Inferior parietal cortex (tissue), 1 donor: ENCODE data around the gene VIM.
"Not testable (repeated sequence)": the region's sequence is repeated elsewhere in the genome, so short reads cannot be mapped to it uniquely, and the experiment has no call there.

Source experiments
- DNase-seq: peaks from one replicate; pipeline ENCODE4 v3.0.0-alpha.2; 2016; ENCODE audit errors: extremely low spot score

VIM gene

DNA sequence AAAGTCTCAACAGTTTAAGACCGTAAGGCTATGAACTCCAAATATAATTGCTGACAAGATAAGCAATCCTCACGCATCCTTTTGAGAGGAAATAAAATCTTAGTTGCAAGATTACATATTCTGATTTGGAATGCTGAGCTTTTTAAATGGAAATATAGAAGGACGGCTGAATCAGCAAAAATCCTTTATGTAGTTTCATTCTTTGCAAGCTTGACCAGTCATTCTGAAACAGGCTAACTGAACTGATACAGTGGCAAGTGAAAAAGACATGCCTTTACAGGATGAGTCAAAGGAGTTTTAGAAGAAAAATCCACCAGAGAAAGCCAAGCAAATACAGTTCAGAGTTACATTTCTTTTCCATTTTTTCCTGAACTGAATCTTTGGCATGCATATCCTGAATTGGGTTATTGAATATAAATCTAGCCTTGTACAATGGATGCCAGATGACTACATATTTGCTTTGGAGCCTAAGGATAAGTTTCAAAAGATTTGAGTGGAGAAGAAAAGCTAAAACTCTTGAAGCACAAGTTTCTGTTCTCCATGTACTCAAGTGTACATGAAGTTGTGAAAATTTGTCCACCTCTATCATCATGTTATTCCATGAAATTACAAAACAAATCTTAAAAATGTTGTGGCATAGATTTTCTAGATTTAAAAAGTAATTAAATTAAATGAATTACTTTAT lies 4.4 kb downstream of the VIM start:
- DNase-seq, result no peak

DNA sequence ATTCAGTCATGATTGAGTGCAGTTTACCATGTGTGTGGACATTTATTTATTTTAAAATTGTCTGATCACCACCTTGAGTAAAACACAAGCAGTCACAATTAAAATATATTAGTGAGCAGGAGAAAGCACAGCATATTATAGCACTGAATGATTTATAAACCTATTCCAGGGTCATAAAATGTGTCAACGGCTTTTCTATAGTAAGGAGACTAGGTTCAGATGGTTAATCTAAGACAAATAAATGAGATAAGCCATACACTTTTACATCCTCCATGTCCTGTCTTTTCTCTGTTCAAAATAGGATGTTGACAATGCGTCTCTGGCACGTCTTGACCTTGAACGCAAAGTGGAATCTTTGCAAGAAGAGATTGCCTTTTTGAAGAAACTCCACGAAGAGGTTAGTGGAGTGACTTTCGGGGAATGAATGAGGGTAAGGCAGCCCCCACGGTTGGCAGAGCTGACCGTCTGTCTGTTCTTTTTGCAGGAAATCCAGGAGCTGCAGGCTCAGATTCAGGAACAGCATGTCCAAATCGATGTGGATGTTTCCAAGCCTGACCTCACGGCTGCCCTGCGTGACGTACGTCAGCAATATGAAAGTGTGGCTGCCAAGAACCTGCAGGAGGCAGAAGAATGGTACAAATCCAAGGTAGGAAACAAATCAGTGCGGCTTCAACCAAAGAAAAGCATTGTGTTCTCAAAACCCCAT lies 5.4 kb downstream of the VIM start:
- no peak for DNase-seq

DNA sequence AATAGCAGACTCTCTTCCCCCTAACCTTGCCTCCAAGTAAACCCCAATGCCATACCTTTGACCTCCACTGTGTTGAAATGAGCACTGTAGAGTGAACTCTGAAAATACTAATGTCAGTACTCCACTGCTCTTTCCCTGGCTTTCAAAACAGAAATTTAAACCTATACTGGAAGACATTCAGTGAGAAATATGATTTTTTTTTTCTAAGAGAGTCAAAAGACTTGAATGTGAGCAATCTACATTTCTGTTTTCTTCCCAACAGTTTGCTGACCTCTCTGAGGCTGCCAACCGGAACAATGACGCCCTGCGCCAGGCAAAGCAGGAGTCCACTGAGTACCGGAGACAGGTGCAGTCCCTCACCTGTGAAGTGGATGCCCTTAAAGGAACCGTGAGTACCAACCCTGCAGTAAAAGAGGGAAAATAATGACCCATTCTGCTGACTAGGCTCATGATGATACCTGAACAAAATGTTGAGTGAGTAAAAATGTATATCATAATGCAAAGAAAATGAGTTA lies 6.4 kb downstream of the VIM start:
- DNase-seq, result no peak

DNA sequence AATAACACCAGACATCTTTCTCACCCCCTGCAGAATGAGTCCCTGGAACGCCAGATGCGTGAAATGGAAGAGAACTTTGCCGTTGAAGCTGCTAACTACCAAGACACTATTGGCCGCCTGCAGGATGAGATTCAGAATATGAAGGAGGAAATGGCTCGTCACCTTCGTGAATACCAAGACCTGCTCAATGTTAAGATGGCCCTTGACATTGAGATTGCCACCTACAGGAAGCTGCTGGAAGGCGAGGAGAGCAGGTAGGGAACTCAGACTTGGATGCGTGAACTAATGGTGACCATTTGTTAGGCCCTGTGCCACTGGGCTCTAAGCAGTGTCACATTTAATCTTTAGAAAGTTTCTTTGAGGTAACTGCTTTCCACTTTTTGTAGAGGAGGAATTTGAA lies 7.1 kb downstream of the VIM start:
- DNase-seq, result no peak

DNA sequence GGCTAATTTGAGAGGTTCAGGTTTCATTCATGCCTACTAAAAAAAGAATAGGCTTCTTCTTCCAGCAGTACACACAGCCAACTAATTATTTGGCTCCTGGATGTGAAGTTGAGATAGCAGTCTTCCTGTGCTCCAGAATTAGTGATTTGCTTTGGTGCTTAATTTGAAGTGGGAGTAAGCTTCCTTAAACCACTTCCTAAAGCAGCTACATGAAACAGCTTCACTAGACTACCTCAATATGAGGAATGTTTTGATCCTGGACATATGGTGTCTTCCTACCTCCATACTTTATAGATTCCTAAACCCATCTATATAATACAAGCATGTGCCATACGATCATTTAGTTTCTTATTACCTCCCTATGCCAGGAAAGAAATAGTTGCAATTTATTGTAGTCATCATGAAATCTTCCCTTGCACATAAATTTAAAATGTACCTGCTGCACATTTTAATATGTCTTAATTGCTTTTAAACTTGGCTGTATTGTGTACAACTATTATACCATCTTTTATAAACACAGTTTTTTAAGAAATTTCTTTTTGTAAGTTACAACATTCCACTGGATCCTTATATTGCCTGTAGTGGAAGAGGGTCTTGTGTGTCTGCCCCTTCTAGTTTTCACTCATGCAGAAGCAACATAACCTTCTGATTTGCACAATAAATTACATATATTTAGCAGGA lies 8.6 kb downstream of the VIM start:
- DNase-seq, result no peak

DNA sequence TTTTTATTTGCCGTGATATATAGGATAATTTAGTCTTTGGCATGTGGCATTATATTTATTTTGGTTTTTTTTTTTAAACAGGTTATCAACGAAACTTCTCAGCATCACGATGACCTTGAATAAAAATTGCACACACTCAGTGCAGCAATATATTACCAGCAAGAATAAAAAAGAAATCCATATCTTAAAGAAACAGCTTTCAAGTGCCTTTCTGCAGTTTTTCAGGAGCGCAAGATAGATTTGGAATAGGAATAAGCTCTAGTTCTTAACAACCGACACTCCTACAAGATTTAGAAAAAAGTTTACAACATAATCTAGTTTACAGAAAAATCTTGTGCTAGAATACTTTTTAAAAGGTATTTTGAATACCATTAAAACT lies 9.1 kb downstream of the VIM start:
- no peak for DNase-seq

DNA sequence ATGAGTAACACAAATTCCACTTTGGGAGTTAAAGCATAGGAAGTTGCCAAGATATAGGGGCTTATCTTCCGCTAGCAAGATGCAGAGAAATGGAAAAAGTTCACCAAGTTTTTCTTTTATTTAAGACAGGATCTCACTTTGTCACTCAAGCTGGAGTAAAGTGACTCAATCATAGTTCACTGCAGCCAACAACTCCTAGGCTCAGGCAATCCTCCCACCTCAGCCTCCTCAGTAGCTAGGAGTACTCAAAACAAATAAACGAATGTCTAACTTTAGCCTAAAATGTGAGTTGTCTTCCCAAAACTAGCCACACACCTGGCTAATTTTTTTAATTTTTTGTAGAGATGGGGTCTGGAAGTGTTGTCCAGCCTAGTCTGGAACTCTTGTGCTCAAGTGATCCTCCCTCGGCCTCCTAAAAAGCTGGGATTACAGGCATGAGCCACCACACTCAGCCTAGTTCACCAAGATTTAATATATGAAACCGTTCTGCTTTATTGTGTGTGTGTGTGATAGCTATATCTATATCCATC lies 9.9 kb downstream of the VIM start:
- no peak for DNase-seq

DNA sequence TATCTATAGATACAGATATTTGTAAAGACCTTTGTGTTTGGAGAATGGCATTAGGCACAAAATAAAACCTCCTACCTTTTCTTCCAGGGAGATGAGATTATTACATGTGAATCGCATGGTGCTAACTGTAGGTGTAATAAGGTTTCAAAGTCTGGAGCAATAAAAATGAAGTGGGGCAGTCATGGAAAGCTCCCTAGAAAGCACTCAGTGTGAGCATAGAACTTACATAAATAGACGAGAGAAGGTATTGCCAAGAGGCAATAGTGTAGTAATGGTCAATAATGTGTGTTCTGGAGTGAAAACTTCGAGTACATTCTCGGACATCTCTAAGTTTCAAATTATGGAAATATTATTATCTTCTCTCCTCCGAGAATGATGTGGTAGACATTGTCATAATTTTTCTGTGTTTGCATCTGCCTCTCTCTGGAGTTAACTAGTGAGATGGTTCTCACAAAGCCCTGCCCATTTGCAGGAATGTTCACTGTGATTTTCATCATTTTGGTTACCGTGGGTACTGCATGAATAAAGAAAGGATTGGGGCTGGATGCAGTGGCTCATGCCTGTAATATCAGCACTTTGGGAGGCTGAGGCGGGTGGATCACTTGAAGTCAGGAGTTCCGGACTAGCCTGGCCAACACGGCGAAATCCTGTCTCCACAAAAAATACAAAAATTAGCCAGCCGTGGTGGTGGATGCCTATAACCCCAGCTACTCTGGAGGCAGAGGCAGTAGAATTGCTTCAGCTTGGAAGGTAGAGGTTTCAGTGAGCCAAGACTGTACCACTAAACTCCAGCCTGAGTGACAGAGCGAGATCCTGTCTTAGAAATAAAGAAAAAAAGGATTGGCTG lies 10.6 kb downstream of the VIM start:
- no peak for DNase-seq

DNA sequence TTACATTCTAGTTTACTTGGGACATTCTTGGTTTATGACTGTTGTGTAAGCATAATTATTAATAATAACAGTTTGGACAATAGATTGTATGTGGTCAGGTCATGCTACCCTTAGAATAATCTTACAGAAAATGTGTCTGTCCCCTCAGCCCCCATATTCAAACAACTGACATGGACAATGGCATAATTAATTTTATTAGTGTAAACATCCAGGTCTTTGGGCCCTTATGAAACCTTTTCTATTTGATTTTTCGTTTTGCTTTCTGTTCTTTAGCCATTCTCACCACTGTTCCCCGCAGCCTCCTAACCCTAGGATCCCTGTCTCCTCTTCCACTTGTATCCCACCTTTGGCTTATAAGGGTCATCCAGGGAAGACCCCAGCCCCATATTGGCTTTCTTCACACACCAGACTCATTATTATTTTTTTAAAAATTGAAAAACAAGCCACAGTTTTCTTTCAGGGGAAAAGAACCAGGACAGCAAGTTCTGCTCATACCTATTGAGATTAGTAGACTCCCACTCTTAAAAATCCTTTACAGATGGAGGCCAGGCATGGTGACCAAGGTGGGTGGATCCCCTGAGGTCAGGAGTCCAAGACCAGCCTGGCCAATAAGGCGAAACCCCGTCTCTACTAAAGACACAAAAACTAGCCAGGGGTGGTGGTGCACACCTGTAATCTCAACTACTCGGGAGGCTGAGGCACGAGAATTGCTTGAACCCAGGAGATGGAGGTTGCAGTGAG lies 11.5 kb downstream of the VIM start:
- DNase-seq, result no peak

DNA sequence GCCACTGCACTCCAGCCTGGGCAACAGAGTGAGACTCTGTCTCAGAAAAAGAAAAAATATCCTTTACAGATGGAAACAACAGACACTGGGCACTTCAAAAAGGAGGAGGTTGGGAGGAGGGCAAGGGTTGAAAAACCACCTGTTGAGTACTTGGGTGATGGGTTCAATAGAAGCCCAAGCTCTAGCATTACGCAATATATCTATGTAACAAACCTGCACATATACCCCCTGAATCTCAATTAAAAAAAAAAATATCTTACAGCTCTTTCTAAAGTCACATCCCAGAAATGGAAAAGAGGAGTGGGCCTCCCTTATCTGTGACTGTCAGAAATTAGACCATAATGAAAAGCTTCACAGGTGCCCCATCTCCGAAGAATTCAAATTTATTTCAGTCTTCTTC lies 12.1 kb downstream of the VIM start:
- no peak for DNase-seq

DNA sequence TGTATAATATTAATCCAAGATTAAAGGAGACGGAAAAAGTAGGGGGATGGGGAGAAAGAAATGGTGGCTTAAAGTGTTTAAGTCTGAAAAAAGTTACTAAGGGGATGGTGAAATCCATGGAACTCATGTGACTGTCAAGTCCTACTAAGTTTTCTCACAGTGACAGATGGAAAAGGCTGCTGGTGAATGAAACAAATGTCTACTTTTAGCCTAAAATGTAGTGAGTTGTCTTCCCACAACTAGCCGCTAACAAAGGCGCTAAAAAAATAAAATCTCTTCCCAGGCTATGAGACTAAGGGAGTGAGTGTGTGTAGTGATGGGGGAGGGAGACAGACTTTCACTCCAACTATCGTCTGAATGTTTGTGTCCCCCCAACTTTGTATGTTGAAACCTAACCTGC lies 12.6 kb downstream of the VIM start:
- peak; percentile 46 for DNase-seq

DNA sequence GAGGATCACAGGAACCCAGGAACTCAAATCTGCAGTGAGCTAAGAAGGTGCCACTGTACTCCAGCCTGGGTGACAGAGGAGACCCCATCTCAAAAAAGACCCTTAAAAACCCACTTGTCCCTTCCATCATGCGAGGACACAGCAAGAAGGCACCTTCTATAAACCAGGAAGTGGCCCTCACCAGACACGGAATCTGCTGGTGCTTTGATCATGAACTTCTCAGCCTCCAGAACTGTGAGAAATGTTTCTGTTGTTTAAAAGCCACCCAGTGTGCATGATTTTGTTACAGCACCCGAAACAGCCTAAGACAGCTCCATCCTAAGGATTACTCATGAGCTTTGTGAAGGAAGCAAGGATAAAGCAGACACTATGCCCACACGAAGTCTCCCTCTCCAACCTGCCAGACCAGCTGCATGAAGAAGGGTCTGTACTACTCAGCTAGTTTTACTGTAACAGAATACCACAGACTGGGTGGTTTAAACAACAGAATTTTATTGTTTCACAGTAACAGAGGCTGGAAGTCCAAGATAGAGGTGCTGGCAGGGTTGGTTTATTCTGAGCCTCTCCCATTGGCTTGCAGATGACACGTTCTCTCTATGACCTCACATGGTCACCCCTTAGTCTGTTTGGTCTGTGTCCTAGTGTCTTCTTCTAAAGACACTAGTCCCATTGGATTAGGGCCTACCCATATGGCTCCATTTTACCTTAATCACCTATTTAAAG lies 13.7 kb downstream of the VIM start:
- DNase-seq, result no peak

DNA sequence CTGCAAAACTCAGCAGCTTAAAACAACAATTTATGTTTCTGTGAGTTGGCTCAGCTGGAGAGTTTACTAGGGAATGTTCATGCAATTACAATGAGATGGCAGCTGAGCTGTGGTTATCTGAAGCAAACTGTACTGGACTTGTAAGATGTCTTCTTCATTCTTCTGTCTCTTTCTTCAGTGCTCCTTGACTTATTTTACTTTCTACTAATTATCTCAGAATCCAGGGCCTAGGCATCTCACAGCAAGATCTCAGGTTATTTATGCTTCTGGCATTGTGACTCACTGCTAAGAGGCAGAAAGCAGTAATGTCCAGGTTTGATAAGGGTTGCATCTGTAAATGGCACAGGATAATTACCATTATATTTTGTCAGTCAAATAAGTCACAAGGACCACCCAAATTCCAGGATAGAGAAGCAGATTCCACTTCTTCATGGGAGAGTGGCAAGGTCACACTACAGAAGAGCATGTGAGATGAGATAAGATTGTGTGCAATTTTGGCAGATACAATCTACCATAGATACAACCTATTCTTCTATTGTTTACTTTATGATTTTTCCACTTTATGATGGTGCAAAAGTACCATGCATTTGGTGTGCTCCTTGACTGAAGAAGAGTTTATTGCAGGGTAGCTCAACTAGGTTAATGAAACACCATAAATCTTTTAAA lies 16.8 kb downstream of the VIM start:
- DNase-seq, result no peak

DNA sequence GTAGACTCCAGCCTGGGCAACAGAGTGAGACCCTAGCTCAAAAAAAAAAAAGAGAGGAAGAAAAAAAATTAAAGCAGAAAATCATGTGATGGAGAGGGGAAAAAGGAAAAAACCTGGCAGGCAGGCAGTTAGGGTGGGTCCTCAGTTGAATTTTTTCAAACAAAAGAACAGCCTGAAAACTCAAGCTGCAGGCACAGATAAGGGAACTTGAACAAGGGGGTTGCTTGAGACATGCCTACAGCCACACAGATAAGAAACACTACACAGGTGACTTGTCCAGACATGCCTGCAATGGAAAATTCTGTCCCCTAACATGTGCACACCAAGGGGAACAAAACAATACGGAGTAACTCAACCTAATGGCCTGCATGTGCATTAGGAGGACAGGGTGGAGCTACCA lies 19.2 kb downstream of the VIM start:
- no peak for DNase-seq

DNA sequence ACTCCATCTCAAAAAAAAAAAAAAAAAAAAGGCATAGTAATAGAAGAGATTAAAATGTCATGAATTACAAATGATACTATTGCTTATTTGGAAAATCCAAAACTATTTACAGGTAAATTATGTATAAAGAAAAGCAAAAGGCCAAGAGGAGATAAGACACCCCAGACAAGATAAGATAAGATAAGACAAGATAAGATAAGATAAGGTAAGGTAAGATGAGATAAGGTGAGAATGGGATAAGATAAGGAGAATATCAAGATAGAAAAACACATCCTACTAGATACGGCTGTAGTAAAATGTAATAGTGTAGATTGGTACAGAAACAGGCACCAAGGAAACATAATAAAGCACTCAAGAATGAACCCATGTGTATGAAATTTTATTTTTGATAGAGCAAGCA lies 20.9 kb downstream of the VIM start:
- DNase-seq, result no peak

DNA sequence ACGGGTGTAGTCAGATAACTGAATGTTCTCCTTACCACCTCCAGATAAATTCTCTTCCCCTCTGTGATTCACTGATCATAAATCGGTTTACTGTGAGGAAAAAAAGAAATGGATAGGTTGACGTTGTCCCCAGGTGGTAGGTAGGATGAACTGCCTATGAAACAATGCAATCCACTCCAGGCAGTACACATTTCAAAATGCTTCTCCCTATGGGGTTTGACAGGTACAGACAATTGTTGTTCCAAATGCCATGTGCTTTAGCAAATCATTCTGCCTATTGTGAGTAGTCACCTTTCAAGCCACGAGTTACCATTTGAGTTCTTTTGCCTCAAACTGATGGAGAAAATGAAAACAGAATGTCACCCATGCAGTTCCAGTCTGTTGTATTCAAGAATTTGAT lies 21.8 kb downstream of the VIM start:
- DNase-seq, result no peak

DNA sequence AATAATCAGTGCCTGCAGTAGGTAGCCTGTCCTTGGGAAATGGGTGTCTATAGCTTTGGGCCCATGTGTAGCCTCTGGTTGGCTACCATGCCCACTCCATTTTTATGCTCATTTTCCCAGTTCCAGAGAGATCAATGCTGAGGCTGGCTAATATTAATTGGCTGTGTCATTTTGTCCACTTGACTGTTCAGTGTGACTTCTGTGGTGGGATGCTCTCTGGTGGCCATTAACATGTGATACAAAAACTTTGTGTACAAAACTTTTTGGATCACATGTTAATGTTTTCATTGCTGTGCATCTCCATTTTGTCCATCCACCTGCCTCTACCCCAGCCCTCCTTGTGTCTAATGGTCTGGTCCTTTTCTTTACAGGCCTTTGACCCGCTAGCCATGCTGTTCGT lies 22.7 kb downstream of the VIM start:
- no peak for DNase-seq

DNA sequence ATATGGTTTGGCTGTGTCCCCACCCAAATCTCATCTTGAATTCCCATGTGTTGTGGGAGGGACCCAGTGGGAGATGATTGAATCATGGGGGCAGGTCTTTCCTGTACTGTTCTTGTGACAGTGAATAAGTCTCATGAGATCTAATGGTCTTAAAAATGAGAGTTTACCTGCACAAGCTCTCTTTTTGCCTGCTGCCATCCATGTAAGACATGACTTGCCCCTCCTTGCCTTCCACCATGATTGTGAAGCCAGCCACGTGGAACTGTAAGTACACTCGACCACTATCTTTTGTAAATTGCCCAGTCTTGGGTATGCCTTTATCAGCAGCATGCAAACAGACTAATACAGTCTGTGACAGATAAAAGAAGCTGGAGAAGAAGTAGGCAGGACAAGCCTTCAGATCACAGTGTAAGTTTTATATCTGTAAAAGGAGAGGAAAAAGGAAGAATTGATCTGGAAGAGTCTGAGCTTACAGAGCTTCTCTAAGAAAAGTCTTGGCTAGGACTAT lies 26.6 kb downstream of the VIM start:
- not testable (repeated sequence) for DNase-seq

DNA sequence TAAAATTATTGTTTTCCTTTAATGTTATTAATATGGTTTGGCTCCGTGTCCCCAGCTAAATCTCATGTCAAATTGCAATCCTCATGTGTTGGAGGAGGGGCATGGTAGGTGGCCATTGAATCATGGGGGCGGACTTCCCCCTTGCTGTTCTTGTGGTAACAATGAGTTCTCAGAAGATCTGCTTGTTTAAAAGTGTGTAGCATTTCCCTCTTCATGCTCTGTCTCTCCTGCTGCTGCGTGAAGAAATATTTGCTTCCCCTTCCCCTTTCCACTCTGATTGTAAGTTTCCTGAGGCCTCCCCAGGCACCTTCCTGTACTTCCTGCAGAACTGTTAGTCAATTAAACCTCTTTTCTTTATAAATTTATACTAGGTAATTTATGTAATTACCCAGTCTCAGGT lies 27.5 kb downstream of the VIM start:
- no peak for DNase-seq

DNA sequence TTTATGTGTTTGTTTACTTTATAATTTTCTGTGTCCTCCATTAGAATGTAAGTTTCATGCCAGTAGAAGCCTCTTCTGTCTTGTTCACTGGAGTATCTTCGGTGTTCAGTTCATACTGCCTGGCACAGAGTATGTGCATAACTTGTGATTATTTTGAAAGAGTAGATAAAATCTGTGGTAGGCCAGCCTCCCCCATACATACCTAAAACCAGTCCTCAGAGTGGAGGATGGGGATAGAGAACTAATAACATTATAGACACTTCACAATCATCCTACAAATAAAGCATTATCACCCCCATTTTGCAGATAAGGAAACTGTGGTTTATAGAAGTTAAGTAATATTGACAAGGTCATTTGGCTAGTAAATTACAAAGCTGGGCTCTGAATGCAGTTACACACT lies 28.0 kb downstream of the VIM start:
- DNase-seq, result no peak
